UCSD-AML1 (cell line): ENCODE measurements around the gene NRG4.
"Not testable (repeated sequence)": the region's sequence is repeated elsewhere in the genome, so short reads cannot be mapped to it uniquely, and the experiment has no call there.

Experiments
- DNase-seq: peaks from one replicate; lab custom pipeline; 2025; ENCODE audit not compliant: unreplicated experiment; lab: John Stamatoyannopoulos, UW

NRG4 gene

GRCh38 chr15:76011627-76012551 is at the start of gene NRG4:
Gene NRG4 (minus strand): TSS chr15:76012424. CDS start chr15:76011230, 1,194 bp downstream.
- no peak for DNase-seq

GRCh38 chr15:76061700-76062099 is 49.5 kb upstream of the NRG4 start:
- no peak for DNase-seq

GRCh38 chr15:76060118-76060989 is 48.1 kb upstream of the NRG4 start:
- DNase-seq = no peak

- no peak for DNase-seq
These were observed 47.3 kb upstream of the NRG4 start, which contains the start of gene TMEM266 for GRCh38 chr15:76059320-76060117. Gene TMEM266 (plus strand): TSS chr15:76059985. CDS start chr15:76134264, 74,279 bp downstream.

- no peak for DNase-seq
These were observed 46.6 kb upstream of the NRG4 start for GRCh38 chr15:76058714-76059319.

- no peak for DNase-seq
These were observed 45.2 kb upstream of the NRG4 start for GRCh38 chr15:76057332-76058000.

- no peak for DNase-seq
These were observed 44.7 kb upstream of the NRG4 start for GRCh38 chr15:76056931-76057330.

GRCh38 chr15:76054201-76054600 is 42.0 kb upstream of the NRG4 start:
- not testable (repeated sequence) for DNase-seq

GRCh38 chr15:76038512-76038911 is 26.3 kb upstream of the NRG4 start:
- DNase-seq = no peak

GRCh38 chr15:76035593-76035992 is 23.4 kb upstream of the NRG4 start:
- DNase-seq = no peak

GRCh38 chr15:76034111-76034510 is 21.9 kb upstream of the NRG4 start:
- DNase-seq = no peak

- DNase-seq = no peak
These were observed 21.2 kb upstream of the NRG4 start for GRCh38 chr15:76033438-76033837.

- DNase-seq = no peak
These were observed 19.8 kb upstream of the NRG4 start for GRCh38 chr15:76032046-76032445.

GRCh38 chr15:76024021-76024768 is 12.0 kb upstream of the NRG4 start:
- no peak for DNase-seq

GRCh38 chr15:76013470-76013869 is 1.2 kb upstream of the NRG4 start:
- DNase-seq = not testable (repeated sequence)

GRCh38 chr15:76010613-76011012 is 1.6 kb downstream of the NRG4 start:
- no peak for DNase-seq

GRCh38 chr15:76006136-76006778 is 6.0 kb downstream of the NRG4 start:
- DNase-seq = peak; percentile 11

- no peak for DNase-seq
These were observed 8.9 kb downstream of the NRG4 start for GRCh38 chr15:76003364-76003763.

GRCh38 chr15:75995611-75996010 is 16.6 kb downstream of the NRG4 start:
- no peak for DNase-seq
